Keratinocyte (primary cell): ENCODE results near the gene MUC2.

Experiments
- CTCF ChIP-seq, 3 experiments: IDR thresholded peaks in 1 of 3; conservative IDR thresholded peaks in 1 of 3; optimal IDR thresholded peaks in 1 of 3; 2 replicates in 2 of 3; 3 replicates in 1 of 3; pipeline versions ENCODE3 to v1.5.1; 2011; ENCODE audit warnings: low read length in 3 of 3, mild to moderate bottlenecking in 3 of 3, moderate library complexity in 2 of 3, control low read depth in 1 of 3, inconsistent platforms in 1 of 3; ENCODE audit not compliant: insufficient read depth in 2 of 3; ENCODE audit errors: extremely low read depth in 1 of 3
- EZH2 ChIP-seq: IDR thresholded peaks from one replicate; pipeline ENCODE4 v1.6.1; 2012; ENCODE audit warnings: inconsistent platforms, mild to moderate bottlenecking, low read length, moderate library complexity

- TF ChIP-seq CTCF (optimal IDR thresholded peaks at IDR 0.05 in 1 of 3, IDR thresholded peaks at IDR 0.05 in 1 of 3, conservative IDR thresholded peaks at IDR 0.05 in 1 of 3; ENCODE audit: extremely low read depth in 1 of 3, insufficient read depth in 2 of 3, low read length in 3 of 3) (no peak), EZH2 (no peak)
Observed at GRCh38 chr11:1109101-1109917, 34.6 kb downstream of the MUC2 start.
